Right kidney (tissue), 1 donor: ENCODE measurements around the gene DEFB132.

Experiments
- DNase-seq: peaks from one replicate; pipeline ENCODE4 v3.0.0-alpha.2; 2016

DEFB132 gene

DNA sequence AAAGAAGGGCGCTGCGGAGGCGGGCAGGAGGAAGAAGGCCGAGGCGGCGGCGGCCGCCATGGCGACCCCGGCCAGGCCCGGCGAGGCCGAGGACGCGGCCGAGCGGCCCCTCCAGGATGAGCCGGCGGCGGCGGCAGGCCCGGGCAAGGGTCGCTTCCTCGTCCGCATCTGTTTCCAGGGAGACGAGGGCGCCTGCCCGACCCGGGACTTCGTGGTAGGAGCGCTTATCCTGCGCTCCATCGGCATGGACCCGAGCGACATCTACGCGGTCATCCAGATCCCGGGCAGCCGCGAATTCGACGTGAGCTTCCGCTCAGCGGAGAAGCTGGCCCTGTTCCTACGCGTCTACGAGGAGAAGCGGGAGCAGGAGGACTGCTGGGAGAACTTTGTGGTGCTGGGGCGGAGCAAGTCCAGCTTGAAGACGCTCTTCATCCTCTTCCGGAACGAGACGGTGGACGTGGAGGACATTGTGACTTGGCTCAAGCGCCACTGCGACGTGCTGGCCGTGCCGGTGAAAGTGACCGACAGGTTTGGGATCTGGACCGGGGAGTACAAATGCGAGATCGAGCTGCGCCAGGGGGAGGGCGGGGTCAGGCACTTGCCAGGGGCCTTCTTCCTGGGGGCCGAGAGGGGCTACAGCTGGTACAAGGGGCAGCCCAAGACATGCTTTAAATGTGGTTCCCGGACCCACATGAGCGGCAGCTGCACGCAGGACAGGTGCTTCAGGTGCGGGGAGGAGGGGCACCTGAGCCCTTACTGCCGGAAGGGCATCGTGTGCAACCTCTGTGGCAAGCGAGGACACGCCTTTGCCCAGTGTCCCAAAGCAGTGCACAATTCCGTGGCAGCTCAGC lies 40.6 kb downstream of the DEFB132 start:
- DNase-seq, result peak; percentile 86

DNA sequence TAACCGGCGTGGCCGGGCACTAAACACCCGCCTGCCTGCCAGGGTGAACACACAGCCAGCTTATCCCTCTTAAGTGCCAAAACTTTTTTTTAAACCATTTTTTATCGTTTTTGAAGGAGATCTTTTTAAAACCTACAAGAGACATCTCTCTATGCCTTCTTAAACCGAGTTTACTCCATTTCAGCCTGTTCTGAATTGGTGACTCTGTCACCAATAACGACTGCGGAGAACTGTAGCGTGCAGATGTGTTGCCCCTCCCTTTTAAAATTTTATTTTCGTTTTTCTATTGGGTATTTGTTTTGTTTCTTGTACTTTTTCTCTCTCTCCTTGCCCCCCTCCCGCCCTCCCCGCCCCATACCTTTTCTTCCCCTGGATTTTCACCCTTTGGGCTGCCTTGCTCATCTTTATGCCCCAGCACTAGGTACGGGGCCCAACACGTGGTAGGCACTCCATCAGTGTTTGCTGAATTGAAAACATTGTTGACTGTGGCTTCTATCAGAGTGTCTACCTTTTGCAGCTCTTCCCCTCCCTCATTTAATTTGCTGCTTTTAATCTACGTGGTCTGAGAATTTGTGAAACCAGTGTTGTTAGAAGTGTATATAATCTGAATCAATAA lies 41.4 kb downstream of the DEFB132 start:
- DNase-seq, result no peak

DNA sequence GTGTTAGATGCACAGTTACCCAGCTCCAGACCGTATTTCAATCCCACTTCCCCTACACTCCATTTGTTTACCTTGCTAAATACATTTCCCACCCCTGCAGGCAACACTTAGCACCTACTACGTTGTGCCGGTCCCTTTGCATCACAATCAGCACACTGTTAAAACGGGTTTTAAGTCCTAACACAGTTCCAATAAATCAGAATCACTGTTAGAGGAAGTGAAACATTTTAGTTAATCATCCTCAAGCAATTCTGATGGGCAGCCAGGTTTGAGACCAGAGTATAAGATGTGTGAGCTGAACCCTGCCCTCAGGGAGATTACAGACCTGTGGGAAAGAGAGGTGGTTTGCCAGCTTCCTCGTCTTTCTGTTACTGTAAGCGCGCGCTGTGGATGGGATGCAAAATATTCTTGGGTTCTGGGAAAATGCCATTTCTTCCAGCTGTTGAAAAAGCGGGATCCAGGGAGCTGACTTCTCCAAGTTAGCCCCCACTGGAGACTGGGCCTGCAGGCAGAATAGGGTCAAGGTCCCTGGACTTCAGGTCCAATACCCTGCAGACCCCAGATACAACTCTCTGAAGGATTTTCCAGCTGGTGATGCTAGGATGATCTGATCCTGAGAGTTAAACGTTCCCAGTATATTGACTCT lies 42.9 kb downstream of the DEFB132 start:
- DNase-seq, result no peak

DNA sequence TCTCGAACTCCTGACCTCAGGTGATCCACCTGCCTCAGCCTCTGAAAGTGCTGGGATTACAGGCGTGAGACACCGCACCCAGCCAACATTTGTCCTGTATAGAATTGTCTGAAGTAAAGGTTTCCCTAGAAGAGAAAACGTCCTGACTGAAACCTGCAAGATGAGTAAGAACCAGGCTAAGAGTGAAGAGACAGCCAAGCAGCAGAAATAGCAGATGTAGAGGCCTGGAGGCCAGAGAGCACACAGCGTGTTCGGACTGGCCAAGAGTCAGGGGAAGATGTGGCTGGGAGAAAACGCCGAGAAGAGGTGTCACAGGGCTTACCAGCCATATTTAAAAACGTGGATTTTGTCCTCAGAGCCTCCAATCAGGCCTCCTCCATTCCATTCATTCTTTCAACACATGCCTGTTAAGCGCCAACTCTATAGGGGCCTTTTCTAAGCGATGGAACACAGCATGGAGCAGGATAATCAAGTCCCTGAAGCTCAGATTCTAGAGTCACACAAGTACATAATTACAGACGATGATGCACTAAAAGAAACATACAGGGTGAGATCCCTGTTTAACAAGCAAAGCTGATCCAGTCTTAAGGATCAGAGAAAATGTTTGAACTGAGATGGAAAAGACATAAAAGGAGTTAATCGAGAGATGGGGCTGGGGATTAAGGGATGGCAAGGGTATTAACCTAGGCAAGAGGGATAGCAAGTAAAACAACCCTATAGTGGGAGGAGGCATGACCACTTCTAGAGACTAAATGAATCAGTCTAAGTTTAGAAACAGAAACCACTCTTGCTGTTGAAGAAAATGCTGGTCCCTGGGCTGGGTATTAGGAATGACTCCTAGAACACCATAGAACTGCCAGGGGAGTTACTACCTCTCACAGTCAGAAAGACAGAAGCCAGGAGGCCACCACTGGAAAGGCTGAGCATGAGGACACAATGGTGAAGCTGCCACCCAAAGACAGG lies 44.6 kb downstream of the DEFB132 start:
- no peak for DNase-seq

DNA sequence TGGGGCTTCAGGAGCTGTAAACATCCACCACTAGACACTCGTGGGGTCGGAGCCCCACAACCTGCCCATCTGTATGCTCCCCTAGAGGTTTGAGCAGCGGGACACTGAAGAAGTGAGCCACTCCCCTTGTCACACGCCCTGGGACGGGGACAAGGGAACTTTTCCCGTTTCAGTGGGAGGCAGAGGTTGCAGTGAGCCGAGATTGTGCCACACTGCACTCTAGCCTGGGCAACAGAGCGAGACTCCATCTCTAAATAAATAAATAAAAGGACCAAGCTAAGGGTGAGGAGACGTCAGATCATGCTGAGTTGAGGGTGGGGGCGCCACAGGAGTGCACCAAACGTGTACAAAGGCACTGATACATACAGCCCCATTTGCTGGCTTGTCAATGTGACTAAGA lies 48.2 kb downstream of the DEFB132 start:
- no peak for DNase-seq

DNA sequence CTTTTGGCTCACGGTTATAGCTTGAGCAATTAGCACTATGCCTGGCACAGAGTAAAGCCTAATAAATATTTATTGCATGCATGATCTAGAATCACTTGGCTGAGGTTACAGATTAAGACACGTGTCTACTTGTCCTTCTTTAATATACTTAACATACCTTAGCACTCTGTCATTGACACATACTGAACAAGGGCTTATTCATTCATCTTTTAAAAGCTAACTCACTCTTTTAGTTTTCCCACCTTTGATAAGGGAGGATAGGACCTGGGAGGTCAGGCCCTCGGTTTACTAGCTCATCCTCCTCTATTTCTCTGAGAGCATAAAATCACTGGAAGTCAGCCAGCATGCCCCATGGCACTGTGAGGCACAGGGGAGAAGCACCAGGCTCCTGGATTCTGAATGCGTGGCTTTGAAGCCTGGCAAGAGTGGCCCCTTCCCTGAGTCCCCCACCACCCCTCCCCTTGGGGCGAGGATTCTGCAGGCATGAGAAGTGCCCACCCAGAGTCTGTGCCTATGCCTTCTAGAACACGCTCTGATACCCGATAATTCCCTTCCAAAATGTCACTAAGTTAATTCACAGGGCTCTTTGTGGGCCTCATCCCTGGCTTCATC lies 51.0 kb downstream of the DEFB132 start:
- DNase-seq, result no peak

DNA sequence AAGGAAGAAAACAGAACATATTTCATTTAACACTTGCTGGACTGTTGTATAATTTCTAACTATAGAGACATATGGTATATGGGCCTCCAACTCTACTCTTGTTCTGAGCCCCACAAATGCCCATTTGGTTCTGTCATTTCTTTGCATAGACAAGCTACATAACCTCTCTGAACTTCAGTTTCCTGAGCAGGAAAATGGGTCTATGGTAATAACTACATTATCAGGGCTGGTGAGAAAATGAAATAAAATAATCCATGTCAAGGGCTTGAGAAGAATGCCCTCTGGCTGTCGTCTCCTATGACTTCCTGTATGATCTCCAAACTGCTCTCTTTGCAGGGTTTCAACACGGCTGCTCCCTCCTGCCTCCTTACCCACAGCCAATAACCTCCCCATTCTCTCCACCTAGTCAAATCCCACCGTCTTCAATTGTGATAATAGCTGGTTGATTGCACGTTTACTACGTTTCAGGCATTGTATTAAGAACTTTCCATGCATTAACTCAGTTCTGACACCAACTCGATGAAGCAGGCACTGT lies 51.8 kb downstream of the DEFB132 start:
- no peak for DNase-seq

DNA sequence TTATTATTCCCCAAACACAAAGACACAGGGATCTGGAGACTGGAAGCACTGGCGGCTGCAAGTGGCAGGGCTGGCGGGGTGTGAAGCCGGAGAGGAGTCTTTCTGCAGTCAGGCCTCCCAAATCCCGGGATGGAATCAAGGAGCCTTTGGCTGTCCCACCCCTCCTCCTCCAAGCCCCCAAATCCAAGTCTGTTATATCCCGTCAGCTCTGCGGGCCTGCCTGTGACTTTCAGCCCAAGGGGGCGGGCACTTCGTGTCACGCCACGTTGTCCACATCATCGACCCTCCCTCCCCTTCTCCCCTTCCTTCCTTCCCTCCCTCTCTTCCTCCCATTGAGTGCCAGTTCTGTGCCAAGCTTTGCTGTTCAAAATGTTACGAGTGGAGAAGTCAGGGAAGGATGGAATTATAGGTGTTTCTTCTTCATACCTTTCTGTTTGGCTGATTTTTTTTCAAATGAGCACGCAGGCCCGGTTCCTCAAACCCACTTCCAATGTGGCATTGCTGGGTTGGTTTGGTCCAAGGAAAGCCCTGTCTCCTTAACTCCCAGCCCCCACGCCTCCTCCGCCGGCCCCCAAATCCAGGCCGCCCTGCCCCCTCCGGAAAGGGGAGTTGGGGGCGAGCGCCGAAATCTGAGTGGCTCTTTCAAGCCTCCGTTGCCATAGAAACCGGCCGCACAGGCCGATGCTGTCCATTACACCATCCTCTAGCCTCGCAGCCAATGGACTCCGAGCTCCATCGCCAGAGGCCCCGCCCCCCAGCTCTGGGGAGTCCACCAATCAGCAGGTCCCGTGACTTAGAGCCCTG lies 52.5 kb downstream of the DEFB132 start:
- peak; percentile 90 for DNase-seq

DNA sequence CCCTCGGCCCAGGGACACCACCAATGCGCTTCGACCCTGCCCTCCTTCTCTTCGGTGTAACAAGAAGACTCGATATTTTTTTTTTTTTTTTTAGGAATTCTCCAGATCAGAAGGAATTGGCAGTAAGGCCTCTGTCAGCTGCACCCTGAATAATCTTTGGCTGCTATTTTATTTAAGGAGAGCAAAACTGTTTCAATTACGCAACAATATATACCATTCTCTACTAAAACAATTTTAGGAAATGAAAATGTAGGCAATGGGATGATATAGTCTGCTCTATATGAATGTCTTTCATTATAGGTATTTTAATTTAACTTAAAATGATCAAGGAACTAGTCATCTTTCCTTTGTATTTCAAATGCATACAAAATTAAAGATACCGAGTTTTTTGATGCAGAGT lies 53.1 kb downstream of the DEFB132 start:
- no peak for DNase-seq
